GM18526 (cell line): ENCODE results near the gene S100A12.

ENCODE experiments used
- POLR2A ChIP-seq: IDR thresholded peaks from 3 replicates; pipeline ENCODE4 v1.6.1; 2011; ENCODE audit not compliant: insufficient read length; ENCODE audit errors: extremely low read depth

The S100A12 gene

DNA sequence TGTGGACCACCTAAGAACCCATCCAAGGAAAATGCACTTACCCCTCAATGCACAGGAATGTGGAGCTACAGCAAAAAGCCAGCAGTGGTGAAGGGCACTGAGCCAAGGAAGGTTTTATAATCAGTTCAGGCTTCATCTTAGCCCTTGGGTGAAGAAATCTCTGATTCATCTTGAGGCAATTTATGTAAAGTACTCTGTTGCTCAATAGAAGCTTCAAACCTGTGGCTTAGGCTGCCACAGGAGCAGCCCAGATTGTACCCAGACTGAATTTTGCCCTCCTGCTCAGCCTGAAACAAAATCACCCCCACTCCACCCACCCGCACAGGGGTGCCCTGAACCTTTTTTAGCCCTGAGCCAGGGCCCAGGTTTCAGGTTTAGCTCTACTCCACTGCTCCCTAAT is at the start of gene S100A12:
Gene S100A12, minus strand, starts transcription at position 111 of the 400 bp plus-strand sequence. CDS start 1,029 bp downstream, outside the sequence.
- no peak for TF ChIP-seq POLR2A

DNA sequence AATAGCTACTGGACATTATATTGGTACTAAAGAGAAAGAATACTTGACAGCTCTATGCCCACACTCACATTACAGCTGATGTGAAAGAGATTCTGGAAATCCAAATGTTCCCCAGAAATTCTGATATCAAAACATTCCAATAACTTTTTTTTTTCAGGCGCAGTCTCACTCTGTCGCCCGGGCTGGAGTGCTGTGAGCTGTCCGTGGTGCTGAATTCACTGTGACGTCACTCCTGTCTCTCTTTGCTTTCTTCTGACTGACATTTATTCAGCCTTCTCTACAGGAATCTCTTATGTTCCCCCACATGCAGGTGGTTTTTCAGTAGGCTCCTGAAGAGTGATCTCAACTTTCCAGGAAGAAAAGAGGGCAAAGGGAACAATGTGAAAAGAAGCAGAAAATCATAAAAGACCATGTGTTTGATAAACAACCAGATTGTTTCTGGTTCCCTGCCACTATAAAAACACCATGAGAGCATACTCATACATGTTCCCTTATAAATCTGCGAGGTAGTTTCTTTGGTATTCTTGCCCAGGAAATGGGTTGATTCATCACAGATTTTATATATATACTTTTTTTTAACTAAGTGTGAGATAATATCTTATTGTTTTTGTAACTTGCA is 47.1 kb upstream of the S100A12 start:
- no peak for TF ChIP-seq POLR2A

DNA sequence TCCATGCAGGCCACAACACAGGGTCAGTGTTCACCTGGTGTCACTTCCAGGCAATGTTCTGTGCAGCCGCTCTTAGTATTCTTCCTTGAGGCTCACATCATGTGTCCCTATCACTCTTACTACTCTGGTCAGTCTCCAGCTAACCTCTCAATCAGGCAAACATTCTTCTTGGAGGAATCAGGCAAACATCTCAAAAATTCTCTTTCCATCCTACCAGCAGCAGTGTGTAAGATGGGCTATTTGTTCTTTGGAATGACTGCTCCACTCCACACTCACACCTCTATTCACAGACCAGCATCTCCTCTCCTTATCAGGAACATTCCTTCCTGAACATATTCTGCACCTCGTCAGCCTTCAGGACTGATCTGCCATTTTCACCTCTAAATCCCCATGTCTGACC is 44.9 kb upstream of the S100A12 start:
- no peak for TF ChIP-seq POLR2A

DNA sequence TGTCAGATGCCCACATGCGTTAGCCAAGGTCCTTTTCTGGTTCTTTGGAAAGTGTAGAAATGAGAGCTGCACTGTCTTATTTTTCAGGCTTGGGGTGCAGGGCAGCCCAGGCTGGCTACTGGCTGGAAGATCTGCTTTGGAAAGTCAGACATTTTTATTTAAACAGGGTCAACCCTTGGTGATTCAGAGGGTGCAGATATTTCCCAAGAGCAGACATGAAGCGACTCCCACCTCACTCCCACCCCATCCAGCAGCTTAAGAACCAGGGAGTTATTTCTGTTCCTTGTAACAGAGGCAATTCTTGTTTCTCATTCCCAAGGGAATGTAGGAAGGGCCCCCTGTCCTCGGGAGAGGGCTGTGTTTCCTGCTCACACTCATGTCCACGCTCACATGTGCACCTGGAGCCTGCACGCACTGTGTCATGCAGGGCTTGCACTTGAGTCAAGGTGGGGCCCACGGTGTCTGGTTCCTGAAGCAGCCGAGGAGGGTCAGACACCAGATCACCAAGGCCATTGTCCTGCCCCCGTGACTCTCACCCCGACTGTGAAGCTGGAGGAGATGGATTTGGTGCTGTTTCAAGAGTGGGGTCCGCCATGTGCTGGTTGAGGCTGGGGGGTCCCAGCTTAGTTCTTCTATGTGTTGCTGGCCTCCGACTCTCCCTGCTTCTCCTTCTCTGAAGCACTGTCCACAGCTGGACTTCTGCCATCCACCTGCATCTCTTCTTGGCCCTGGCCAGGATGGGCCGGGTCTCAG is 41.9 kb upstream of the S100A12 start:
- no peak for TF ChIP-seq POLR2A

DNA sequence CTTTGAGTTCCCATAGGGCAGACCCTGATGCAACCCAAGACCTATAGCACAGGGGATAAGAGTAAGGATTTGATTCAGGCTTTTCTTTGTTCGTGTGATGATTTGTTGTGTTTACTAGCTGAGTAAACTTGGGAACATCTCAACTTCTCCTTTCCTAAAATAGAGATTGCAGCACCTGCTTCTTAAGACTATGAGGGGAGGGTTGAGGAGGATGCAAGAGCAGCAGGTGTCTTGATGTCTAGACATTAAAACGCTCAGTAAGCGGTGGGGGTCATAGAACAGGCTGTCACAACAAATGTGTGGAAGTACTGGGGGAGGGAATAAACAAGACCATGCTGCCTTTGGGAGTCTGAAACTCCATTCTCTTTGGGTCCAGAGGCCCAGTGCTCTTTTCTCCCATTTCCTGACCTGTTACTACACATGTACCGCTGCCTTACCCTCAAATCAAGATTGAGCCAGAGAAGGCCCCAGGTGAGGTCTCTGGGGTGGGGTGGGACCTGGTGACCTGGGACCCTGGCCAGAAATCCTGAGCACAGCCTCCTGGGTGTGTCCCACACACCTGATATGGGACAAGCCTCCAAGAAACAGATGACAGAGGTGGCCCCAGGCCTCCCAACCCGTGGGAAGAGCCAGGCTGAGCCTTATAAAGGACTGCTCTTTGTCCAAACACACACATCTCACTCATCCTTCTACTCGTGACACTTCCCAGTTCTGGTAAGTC is 40.6 kb upstream of the S100A12 start, which contains the start of gene S100A7A:
Gene S100A7A, plus strand, starts transcription at position 671 of the 721 bp plus-strand sequence. CDS start 1,563 bp downstream, outside the sequence.
- no peak for TF ChIP-seq POLR2A

DNA sequence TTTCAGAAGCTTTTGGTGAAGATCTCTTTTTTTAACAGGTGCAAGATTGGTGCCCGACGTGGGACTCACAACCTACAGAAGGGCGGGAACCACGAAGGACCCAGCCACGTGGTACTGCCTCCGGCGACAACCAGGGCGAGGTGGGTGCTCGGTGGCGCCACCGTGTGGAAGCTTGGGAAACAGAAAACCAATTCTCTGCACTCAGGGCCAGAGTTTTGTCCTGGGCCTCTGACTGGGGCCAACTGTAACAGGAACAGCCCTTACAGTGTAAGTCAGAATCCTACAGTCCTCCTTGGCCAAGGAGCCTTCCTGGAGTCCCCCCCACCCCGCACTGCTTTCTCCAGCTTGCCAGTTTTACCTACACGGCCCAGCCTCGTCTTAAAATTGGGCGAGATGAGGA is 29.3 kb upstream of the S100A12 start:
- TF ChIP-seq POLR2A, result no peak

DNA sequence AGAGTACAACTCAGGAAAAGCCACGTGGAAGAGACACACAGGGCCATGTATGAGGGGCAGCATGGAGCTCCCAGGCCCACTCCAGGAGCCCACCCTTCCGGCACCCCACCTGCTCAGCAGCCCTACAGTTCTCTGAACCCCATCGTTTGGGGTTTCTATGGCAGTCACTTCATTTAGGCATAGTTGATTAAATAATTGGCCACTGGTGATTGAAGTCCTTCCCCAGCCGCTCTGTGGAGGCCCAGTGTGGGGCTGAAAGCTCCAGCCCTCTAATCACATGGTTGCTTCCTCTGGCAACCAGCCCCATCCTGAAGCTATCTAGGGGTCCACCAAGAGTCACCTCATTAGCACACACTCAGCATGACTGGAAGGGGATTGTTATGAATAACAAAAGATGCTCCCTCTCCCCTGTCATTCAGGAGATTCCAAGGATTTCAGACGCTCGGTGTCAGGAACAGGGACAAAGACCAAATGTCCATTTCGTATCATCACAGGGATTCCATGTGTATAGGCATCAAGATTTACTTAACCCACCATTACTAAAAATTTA is 28.7 kb upstream of the S100A12 start:
- TF ChIP-seq POLR2A, result no peak

DNA sequence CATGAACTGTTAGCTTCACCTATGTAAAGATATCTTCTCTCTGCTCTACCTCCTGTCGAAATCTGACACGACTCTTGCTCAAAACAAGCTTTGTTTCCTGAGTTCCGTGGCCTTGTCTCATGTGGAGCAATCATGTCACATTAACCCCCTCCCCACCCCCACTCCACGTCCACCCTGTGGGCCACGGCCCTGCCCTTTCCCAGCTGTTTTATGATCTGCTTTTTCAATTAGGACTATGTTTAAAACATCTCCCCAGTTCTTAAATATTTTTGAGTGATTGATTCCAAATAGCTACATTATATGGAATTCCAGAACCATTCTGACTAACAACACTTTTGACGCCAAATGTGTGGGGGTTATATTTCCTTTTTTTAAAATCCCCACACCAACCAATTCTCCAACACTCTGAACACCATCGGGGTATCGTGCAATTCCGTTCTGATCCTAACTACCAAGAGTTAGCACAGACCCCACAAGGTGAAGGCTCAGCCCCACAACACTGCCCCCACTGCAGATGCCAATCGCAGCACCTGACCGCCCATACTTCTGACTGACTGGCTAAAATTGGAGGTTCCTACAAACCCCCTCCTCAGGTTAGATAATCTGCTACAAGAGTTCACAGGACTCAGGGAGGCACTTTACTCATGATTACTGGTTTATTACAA is 28.1 kb upstream of the S100A12 start:
- TF ChIP-seq POLR2A, result no peak

DNA sequence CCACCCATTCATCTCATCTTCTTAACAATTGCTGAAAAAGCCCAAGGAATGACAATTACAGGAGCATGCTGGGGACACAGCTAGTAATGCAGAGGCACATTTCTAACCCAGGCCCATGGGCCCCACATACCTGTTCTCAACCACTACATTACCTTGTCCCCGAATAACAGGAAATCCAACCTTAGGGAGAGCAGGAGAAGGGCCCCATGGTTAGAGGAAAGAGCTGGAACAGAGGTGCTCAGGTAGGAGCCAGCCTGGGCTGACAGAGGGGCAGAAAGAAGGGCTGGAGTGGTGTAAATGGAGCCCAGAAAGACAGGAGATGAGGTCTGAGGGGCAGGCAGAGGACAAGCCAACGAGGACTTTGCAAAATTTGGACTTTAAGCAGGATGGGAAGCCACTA is 26.8 kb upstream of the S100A12 start:
- no peak for TF ChIP-seq POLR2A

DNA sequence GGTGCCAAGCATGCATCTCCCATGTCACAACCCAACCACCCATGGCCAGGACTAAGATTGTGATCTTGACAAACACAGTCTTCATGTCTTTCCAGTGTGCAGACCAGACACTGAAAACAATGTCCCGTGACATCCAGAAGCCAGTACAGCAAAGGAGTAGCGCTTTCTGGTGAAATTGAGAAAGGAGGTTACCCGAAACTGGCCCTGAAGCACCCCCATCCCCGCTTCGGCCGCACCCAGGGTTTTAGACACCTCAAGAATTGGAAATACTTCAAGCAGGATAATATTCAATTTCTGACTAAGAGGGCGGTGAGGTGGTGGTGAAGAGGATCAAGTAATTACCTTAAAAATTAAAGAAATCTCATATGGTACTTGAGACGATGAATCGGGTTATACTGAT is 26.0 kb upstream of the S100A12 start:
- TF ChIP-seq POLR2A, result no peak

DNA sequence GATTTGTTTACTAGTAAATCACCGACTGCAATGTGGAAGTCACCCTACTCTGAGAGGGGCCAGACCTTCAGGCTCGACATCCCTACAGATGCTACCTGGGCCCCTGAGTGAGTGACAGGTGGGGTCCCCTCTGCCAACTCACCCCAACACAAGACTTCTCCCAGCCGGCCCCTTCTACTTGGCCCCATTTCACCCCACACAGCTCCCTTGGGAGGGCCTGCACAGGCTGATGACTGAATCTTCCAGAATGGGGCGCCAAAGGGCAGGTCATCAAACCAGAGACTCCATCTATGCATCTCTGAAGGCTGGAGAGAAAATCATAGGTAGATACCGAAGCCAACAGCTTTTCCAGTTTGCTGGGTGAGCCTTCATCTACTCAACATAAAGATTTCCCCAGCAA is 24.8 kb upstream of the S100A12 start:
- no peak for TF ChIP-seq POLR2A

DNA sequence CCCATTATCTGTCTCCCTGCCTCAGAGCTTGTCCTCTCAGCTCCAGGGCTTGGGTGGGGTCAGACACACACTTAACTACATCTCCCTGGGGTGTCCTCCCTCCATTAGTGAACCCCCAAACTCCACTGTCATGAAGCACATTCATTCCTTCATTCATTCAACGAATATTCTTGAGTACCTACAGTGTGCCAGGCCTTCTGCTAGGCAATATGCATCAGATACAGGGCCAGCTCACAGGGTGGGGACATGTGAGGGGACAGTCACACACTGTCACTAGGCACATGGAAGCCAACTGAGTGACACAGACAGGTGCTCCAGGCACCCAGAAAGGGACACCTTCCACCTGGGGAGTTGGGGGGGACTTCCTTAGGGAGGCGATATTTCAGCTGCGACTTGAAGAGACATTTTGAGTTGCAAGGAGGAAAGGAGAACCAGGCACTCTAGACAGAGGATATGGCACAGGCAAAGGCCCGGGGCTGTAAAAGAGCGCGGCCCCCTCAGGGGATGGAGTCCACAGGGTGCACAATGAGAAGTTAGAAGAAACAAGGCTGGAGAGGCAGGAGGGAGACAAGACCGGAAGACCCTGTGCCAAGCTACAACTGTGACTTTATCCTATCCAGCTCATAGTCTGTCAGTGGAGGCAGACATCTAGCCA is 24.1 kb upstream of the S100A12 start:
- TF ChIP-seq POLR2A, result no peak

DNA sequence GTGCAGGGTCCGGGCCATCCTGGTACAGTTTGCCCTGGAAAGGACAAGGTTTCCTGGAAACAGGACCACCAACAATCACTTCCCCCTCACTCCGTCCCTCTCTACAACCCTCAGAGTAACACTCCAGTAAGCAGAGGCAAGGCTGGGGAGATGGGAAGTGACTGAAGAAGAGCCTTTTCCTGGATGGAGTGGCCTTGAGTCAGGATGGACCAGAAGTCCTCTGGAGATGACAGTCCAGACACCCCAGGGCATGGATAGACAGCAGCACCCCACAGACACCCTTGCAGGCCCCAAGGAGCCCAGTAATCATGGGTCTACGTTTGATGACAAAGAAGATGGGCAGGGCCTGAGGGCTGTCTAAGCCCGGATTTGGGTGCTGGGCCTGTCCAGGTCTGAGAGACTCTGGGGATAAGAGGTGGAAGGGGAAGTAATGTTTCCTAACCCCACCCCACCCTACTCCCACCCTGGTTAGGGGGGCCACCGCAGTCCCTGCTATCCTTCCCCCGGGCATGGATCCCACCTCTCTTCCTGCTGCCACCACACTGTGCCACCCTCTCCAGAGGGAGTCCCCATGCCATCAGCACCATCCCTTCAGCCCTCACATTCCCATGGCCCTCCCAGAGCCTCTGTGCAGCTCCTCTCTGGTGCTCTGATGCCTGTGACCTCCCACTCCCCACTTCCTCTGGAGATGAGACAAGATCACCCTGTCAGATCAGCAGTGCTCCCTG is 22.7 kb upstream of the S100A12 start:
- TF ChIP-seq POLR2A, result no peak

DNA sequence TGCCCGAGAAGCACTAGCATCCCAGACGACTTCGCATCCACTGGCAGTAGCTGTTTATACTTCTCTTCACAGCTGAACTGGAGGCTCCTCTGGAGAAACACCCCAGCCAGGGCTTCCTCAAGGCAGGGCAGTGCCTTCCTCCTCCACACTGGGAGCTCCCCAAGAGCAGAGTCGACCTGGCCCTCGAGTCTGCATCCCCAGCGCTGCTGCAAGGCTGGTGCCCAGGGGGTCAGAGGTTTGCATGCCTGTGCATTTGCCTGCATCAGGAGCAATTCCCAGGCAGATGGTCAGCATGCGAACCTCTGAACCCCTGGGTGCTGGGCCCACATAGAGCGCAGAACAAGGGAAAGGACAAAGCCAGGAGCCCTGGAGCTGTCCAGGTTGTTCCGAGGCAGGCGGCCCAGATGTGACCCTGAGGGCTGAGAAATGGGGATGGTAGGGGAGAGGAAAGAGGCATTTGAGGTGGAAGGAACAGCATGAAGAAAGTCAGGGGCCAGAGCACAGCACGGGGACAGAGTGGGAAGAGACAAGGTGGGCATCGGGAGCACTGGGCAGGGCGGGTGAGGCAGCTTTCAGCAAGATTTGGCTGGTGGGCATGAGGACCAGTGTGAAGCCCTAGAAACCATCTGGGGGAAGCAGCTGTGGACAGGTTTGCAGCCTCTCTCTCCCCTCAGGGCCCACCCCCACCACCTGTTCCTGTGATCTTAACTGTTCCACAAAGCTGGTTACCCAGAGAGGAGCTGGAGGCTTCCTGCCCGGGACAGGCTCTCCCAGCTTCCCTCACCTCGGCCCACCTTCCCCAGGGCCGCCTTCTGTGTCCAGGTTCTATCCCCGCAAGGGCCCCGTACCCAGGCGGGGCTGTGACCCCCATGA is 21.9 kb upstream of the S100A12 start:
- no peak for TF ChIP-seq POLR2A

DNA sequence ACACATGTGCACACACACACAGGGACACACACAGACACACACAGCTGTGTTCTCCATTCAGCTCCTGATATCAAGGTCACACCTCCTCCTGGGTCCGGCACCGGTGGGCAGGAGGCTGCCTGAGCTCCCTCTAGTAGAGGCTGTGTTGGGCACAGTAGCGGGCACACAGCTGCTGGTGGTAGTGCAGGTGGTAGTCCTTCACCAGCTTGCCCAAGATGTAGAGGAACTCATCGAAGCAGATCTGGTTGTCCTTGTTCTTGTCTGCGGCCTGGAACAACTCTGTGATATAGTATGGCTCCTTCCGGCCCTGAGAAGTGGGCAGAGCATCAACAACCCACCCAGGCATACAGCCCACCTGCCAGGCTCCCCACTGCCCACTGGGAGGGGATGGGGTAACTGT is 21.0 kb upstream of the S100A12 start:
- no peak for TF ChIP-seq POLR2A
